Measurements from ENCODE around the gene NOL9.

- TF ChIP-seq, protein P1, sequence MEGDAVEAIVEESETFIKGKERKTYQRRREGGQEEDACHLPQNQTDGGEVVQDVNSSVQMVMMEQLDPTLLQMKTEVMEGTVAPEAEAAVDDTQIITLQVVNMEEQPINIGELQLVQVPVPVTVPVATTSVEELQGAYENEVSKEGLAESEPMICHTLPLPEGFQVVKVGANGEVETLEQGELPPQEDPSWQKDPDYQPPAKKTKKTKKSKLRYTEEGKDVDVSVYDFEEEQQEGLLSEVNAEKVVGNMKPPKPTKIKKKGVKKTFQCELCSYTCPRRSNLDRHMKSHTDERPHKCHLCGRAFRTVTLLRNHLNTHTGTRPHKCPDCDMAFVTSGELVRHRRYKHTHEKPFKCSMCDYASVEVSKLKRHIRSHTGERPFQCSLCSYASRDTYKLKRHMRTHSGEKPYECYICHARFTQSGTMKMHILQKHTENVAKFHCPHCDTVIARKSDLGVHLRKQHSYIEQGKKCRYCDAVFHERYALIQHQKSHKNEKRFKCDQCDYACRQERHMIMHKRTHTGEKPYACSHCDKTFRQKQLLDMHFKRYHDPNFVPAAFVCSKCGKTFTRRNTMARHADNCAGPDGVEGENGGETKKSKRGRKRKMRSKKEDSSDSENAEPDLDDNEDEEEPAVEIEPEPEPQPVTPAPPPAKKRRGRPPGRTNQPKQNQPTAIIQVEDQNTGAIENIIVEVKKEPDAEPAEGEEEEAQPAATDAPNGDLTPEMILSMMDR (IDR thresholded peaks at IDR 0.05; ENCODE audit: low read length), result no peak
- no peak for TF ChIP-seq EZH2 (IDR thresholded peaks at IDR 0.05; ENCODE audit: borderline replicate concordance, low read length)
Measured at GRCh38 chr1:6509220-6509918, 44.9 kb downstream of the NOL9 start.

Measured in OCI-LY1 (cell line).